HG02610 (cell line): ENCODE measurements around the gene EME2.
A peak's percentile ranks its signal among the peaks of the same experiment; 100 is the strongest.

Experiments used
- ATAC-seq: cut with Tn5 transposase; IDR thresholded peaks from one replicate; pipeline ENCODE4 v1.9.1; 2021; ENCODE audit warnings: mild to moderate bottlenecking, moderate library complexity; ENCODE audit not compliant: unreplicated experiment

Gene EME2

DNA sequence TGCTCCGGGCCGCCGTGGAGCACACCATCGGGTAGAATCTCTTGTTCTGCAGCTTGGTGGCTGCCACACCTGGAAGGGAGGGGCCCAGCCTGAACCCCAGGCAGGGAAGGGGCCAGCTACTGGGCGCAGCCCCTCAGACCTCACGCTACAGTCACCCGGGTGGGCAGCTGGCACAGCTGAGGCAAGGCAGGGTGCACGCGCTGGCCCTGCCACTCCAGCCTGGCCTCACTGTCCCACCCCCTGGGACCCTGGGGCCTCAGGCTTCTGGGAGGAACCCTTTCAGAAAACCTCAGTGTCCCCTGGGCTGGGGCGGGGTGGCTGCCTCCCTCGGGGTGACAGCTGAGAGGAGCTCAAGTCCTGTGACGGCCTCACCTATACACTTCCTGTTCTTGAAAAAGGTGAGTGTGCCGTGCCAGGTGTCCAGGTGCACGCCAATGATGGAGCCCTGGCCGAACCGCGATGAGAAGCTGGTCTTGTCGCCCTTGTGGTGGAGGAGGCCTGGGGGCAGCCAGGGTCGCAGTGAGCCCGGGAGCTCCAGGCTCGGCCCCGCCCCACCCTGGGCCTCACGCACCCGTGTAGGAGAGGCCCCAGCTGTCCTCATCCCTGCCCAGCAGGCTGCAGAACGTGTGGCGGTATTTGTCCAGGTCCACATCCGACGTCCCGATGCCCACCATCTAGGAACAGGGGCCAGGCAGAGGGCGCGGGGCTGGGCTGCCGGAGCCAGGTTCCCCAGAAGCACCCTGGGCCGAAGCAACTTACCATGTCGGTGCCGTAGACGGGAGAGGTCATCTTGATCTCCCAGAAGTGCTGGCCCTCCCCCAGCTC is 5.0 kb downstream of the EME2 start:
- ATAC-seq: no peak

DNA sequence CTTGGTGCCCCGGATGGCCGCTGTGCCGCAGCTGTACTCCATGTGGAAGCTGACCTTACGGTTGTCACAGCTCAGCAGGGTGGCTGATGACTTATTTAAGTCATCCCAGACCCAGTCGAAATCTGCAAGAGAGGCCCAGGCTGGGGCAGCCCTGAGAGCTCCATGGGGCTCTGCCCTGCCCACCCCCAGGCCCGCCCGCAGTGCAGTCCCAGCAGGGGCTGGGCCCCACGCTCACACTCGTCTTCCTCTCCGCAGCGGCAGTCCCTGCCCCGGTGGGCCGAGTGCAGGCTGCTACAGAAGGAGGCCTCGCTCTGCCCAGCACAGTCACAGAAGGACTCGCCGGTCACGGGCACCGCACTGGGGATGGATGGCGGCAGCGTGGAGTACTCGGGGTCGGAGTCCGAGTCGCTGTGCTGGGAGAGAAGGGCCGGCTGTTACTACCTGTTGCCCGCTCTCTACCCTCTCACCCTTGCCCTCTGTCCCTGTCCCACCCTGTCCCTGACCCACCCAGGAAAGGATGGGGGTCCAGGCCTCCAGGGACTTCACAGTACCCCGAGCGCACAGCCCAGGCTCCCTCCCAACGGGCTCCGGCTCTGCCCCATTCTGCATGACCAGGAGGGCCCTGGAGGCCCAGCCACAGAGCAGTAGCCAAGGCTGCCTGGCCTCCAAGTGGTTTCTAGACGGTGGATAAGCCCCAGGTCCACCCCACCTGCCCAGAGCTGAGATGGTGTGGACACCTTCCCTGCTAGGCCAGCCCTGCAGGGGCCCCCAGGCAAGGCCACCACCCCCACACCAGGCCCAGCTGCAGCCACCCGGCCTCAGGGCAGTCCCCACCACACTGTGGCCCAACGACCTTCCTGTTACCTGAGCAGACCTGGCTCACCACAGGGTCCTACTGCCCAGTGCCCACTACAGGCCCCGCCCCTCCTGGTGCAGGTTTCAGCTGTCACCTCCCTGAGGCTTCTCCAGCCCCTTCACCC is 5.9 kb downstream of the EME2 start:
- ATAC-seq: no peak

DNA sequence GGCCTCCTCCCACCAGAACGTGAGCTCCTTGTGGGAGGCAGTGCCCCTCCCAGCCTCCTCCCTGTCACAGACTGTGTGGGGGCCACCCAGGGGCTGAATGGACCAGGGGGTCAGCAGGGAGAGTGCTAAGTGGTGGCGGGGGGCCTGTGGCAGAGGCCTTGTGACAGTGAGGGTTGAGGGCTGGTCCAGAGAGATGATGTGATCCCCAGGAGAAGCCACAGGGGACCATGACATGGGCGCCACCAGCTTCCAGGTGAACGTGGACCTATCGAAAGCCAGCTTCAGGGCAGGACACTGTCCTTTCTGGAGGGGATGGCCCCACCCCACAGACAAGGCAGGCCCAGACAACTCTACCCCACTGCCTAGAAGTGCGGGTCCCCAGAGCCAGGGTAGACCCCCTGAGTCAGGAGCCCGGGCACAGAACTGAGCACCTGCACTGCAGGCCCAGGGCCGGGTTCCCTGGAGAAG is 6.7 kb downstream of the EME2 start:
- ATAC-seq: no peak

DNA sequence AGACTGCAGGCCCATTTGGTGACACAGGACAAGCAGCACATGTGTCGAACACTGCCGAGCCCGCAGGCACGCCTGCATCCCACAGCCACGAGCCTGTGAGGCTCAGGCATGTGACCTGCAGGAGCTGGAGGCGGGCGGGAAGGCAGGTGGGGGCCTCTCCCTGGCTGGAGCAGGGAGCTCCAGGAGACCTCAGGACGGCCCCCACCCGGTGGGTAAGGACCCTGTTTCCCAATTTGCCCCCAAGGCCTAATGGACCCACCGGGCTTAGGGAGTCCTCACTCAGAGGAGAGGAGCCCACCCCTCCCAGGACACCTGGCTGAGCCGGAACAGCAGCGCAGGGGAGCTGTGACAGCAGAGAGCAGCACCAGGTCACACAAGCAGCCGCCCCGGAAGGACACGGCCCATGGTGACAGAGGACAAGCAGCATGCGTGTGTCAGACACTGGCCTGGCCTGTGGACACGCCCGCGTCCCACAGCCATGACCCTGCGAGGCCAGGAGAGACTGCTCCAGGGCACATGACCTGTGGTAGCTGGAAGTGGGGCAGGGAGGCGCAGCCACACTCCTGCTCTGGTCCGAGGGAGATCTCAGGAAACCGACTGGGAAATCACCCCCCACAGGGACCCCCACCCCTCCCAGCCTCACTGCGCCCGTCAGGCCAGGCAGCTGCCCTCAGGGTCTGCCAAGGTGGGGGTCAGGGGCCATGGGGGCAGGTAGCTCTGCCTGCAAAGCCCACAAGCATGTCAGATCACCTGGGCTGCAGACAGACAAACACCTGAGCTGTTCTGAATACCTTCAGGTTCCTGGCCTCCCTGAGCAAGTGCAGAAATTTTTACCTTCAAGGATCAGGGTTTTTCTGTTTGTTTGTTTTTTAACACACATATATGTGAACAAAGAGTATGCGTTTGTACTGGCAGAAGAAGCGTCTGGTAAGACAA is 7.4 kb downstream of the EME2 start:
- no peak for ATAC-seq

DNA sequence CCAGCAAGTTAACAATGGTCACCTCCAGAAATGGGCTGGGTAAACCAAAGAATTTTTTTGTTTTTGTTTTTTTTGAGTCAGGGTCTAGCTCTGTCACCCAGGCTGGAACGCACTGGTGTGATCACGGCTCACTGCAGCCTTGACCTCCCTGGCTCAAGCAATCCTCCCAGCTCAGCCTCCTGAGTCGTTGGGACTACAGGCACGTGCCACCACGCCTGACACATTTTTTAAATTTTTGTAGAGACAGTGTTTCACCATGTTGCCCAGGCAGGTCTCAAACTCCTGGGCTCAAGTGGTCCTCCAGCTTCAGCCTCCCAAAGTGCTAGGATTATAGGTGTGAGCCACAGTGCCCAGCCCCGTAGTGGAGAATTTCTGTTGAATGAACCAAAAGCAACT is 8.1 kb downstream of the EME2 start:
- no peak for ATAC-seq

DNA sequence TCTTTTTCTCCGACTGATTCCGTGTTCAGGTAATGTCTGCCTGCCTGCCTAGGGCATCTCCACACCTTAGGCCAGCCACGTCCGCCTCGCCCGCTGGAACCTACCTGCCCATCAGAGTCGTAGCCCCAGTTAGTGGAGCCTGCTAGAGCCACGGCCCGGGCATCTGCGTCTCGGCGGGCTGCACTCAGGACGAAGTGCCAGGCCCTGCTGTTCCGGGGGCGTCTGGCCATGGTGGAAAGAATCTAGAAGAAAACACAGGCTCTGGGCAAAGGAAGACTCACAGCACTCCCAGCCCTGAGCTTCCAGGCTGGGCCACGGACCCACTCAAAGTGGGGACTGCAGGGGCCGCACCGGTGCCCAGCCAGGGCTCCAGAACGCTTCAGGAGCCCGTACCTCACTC is 8.6 kb downstream of the EME2 start:
- no peak for ATAC-seq

DNA sequence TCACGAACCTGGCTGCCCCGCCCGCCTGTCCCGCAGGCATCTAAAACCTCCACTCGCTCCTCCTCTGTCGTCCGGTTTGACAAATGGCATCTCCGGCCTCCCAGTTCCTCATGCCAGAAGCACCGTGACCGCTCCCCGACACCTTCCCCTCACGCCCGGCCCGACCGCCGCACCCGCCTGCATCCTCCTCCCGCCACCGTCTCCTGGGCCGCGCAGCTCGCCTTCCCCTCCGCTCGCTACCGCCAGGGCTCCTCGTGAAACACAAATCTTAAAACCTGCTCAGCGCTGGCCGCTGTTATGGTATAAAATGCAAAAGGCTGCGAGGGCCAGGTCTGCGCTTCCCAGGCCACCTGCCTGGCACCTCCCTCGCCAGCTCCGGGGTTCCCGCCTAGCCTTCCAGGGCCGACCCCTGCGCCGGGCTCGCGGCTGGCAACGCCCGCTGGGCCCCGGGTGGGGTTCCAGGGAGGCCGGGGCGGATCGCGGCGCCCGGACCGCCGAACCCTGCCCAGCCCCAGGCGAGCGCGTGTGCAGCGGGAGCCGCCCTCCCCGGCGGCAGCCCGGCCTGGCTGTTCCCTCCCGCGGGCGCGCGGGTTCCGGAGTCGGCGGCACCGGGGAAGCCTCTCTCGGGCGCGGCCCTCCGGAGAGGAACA is 9.3 kb downstream of the EME2 start:
- peak; percentile 4 for ATAC-seq

DNA sequence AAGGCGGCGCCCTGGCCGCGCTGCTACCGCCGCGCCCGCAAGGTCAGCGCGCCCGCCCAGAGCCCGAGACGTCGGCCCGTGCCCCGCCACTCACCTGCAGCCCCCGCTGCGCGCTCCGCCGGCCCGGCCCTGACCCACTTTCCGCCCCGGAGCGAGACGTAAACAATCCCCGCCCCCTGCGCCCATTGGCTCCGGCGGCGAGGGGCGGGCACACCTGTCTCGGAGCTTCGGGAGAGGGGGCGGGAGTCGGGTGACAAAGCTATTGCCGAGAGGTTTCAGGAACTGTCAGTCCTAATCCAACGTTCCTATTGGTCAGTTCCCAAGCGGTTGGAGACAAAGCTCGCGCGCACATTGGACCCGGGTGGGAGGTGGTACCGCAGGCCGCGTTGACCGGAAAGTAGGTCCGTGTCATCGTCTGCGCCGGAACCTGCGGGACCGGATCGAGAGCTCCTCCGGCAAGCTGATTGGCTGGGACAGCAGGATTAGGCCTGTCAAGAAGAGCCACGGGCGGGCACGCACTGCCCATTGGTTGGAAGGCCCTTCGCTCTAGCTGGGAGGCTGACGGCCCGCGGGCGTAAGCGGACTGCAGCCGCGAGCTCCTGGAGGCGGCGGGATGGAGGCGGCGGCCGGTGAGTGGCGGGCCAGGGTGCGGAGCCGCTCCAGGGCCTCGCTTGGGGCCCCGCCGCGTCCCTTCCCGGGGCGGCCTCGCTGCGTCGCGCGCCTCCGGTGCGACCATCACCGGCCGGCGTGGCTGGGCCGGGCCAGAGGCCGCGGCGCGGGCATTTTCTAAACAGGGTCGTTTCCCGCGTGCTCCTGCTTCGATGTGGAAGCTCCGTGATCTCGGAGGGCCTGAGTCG is 10.0 kb downstream of the EME2 start, which contains the start of the genes NUBP2 and SPSB3:
Gene NUBP2 (plus strand): TSS at position 553 of the 857 bp plus-strand sequence. CDS start 61 bp downstream, at position 614.
Gene SPSB3 (minus strand): TSS at position 164 of the 857 bp plus-strand sequence. CDS start 1,088 bp downstream, outside the sequence.
- peak; percentile 87 for ATAC-seq

DNA sequence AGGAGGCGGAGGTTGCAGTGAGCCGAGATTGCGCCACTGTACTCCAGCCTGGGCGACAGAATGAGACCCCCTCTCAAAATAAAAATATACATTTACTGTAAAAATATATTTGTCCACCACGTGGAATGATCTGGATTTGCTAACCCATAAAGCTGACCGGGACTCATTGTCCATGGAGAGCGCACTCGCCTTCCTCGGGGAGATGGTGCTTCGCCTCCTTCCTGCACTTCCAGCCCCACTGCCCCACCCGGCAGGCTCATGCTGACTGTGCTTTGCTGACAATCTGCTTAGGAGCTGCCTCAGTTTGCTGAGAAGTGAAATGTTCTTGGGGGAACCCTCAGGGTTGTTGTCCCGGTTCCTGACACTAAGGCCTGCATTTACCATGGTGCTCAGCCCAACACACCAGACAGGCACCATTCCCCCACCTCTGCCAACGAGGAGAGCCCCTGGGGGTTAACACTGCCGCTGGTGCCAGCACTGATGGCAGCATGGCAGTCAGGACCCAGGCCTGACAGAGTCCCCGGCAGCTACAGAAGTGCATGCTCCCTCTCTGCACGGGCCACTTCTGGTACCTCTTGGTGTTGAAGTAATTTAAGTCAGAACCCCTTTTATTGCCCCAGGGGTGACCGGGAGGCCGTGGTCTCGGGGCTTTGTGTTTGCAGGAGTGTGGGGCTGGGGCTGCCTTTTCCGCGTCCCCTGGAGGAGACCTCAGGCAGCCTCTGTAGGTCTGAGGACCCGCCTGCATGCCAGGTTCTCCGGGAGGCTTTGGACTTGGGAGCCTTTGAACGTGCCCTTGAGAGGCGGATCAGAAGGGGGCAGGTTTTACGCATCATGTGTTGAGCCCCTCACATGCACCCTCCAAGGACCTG is 12.6 kb downstream of the EME2 start:
- ATAC-seq: no peak

DNA sequence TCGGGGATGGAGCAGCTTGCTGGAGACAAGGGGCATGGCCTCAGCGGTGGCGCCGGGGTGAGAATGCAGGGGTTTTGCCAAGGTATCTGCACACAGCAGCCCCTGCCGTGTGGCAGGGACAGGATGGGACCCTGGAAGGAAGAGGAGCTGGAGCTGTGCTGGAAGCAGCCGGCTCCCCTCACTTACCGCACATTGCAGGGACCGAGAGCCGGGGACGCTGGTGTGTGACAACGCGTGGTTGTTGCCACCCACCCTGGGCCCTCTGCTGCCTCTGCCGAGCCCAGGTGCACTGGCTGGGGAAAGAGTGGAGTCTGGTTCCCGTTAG is 13.2 kb downstream of the EME2 start:
- ATAC-seq: no peak

DNA sequence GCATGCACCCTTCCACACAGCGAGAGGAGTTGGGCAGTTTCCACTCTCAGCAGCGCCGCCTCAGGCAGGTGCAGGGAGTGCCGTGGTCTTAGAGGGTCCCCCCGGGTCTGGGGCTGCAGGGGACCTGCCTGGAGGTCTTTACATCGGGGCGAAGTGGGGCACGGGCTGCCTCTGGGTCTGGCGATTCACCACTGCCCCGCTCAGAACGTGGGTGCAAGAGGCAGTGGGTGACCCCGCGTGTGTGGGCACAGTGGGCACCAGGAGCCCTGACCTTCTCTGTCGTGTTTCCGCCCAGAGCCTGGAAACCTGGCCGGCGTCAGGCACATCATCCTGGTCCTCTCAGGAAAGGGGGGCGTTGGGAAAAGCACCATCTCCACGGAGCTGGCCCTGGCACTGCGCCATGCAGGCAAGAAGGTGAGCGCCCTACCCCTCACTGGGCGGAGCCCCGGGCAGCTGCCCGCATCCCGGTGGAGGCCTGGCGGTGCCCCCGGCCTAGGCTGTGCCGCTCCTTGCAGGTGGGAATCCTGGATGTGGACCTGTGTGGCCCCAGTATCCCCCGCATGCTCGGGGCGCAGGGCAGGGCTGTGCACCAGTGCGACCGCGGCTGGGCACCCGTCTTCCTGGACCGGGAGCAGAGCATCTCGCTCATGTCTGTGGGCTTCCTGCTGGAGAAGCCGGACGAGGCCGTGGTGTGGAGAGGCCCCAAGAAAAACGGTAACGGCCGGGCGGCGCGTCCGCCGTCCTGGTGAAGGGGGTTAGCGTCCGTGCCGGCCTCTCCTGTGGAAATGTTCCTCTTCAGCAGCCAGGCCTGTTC is 13.8 kb downstream of the EME2 start:
- ATAC-seq: no peak

DNA sequence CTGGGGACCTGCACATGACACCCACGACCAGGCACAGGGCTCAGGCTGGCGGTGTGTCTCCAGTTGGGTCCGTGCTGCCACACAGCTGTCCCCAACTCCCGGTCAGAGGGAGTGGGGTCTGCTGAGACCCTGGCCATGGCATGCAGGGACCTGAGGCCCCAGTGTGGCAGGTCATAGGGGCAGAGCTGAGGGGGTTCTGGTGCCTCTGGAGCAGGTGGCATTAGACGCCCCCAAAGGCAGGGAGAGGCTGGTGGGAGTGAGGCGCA is 14.4 kb downstream of the EME2 start:
- no peak for ATAC-seq

DNA sequence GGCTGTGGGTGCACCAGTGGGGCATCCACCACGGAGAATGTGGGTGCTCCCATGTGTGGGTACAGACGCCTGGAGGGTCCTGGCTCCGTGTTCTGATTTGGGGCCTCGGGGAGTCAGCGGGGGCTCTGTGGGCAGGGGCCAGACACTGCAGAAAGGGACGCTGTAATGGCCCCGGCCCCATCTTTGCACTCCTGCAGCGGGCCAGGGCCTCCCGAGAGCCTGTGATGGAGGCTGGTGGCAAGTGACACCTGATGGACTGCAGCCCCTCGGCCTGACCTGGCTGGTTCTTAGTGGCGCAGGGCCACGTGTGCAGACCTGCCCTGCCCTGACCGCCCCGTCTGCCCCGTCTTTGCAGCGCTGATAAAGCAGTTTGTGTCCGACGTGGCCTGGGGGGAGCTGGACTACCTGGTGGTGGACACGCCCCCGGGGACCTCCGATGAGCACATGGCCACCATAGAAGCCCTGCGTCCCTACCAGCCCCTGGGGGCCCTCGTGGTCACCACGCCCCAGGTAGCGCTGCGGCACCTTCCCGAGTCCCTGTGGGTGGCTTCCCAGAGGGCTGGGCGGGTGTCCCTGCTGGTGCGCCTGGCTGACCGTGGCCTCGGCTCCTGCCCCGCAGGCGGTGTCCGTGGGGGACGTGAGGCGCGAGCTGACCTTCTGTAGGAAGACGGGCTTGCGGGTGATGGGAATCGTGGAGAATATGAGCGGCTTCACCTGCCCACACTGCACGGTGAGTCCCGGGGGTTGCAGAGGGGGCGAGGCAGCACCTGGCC is 14.9 kb downstream of the EME2 start:
- ATAC-seq: no peak

DNA sequence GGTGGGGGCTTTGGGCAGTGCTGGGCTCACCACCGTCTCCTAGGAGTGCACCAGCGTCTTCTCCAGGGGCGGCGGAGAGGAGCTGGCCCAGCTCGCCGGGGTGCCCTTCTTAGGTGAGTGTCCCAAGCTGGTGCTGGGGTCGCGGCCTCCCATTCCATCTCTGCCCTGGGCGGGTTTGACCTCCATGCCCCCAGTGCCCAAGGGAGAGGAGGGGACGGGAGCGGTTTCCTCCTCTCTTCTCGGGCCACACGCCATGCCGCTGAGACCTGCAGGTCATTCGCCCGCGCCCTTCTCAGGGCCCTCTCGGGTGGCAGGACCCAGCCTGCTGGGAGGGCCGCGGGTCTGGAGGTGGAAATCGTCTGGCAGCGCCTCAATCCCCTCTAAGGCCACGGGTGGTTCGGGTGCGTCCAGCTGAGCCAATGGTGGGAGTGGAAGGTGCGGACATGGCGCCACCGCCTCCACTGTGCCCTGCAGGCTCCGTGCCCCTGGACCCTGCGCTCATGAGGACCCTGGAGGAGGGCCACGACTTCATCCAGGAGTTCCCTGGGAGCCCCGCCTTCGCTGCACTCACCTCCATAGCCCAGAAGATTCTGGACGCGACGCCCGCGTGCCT is 15.6 kb downstream of the EME2 start:
- ATAC-seq: no peak

DNA sequence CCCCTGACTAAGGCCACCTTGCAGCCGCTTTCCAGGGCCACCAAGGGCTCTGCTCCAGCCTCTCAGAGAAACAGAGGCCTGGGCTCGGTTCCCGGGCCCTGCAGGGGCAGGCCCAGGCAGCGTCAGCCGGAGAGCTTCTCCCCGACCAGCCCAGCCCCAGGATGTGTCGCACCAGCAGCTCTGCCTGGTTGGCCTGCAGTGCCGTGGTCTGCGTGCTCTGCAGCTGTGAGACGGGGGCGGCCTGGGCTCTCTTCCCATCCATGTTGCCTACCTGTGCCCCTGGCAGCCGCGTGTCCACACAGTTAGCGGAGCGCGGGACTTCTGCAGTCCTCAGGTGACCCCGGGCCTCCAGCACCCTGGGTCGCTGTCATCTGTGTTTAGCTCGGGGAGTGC is 16.1 kb downstream of the EME2 start:
- no peak for ATAC-seq

DNA sequence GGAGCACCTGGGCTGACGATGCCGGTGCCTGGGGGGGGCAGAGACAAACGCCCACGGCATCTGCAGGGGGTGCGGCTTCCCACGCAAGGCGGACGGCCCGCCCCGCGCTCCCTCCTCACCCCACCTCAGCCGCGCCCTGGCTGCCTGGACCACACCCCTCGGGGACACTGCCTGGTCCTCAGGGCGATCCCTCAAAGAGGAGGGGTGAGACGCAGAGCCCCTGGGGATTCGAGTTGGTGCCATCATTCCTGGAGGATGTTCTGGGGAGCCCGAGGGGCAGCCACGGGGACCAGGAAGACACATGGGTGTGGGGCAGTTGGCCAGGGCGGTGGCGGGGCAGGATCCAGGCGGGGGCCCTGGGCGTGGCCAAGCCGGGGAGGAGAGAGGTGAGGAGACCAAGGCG is 17.0 kb downstream of the EME2 start:
- ATAC-seq: no peak

DNA sequence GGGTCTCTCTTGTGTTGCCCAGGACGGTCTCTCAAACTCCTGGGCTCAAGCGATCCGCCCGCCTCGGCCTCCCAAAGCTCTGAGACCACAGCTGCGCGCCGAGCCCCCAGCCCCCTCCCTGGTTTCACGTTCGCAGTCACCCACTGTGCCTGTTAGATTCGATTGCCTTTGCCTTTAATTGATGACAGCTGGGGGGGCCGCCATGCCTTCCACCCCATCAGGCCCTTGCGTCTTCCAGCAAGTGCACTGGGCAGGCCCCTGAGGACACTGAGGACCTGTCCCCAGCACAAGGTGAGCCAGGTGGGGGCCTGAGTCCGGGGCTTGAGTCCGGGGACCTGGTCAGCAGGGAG is 17.6 kb downstream of the EME2 start:
- no peak for ATAC-seq
